ENCODE data around the gene DLL1. TPM values are rescaled to one million over a fixed set of nuclear protein-coding genes. Genes with fewer than 3 reads are reported as not detected.

DLL1 gene
- total RNA-seq, 3 donors from 2014 or later = 11.0 to 24.0 (median 16.5) TPM

GRCh38 chr6:170289180-170289931 is 1.5 kb downstream of the DLL1 start:
- peak; percentile 5 for ATAC-seq
- intact Hi-C loops (cut with DNase I, micrococcal nuclease) = no loop called here
- Histone ChIP-seq H3K36me3 (ENCODE audit: low read depth) (no peaks in the 10 kb centered on the region), H3K4me1 (ENCODE audit: low read depth) (peaks cover 50% of the 10 kb centered on the region), H3K9me3 (no peaks in the 10 kb centered on the region), H3K4me3 (peak overlapping the region; percentile 40)
- TF ChIP-seq CTCF (IDR thresholded peaks at IDR 0.05) = no peak
- DNase-seq = peak in 2 of 3 donors; percentile 21 to 57

- Histone ChIP-seq H3K9me3 (no peaks in the 10 kb centered on the region), H3K4me1 (ENCODE audit: low read depth) (peaks cover 50% of the 10 kb centered on the region), H3K4me3 (peak overlapping the region; percentile 40), H3K36me3 (ENCODE audit: low read depth) (no peaks in the 10 kb centered on the region)
- ATAC-seq (no peak), DNase-seq (no peak)
- intact Hi-C loops (cut with DNase I, micrococcal nuclease) = no loop called here
- TF ChIP-seq CTCF (IDR thresholded peaks at IDR 0.05) = no peak
Measured at GRCh38 chr6:170288852-170289179, 2.1 kb downstream of the DLL1 start.

GRCh38 chr6:170288091-170288631 is 2.7 kb downstream of the DLL1 start:
- intact Hi-C loops (cut with DNase I, micrococcal nuclease) = no loop called here
- ATAC-seq (no peak), DNase-seq (peak in 1 of 3 donors; percentile 34)
- Histone ChIP-seq H3K4me3 (no peak overlapping the region), H3K9me3 (no peaks in the 10 kb centered on the region), H3K36me3 (ENCODE audit: low read depth) (no peaks in the 10 kb centered on the region), H3K4me1 (ENCODE audit: low read depth) (peaks cover 48% of the 10 kb centered on the region)
- no peak for TF ChIP-seq CTCF (IDR thresholded peaks at IDR 0.05)

- Histone ChIP-seq H3K9me3 (no peaks in the 10 kb centered on the region), H3K4me1 (ENCODE audit: low read depth) (peaks cover 42% of the 10 kb centered on the region), H3K4me3 (no peak overlapping the region), H3K36me3 (ENCODE audit: low read depth) (no peaks in the 10 kb centered on the region)
- TF ChIP-seq CTCF (IDR thresholded peaks at IDR 0.05) = no peak
- ATAC-seq (no peak), DNase-seq (no peak)
- intact Hi-C loops (cut with DNase I, micrococcal nuclease) = no loop called here
Measured at GRCh38 chr6:170287371-170287876, 3.5 kb downstream of the DLL1 start.

GRCh38 chr6:170286934-170287265 is 4.0 kb downstream of the DLL1 start:
- H3K4me3 ChIP-seq = no peak overlapping the region

More at GRCh38 chr6:170286934-170287265, 4.0 kb downstream of the DLL1 start:
- ATAC-seq (no peak), DNase-seq (no peak)
- intact Hi-C loops (cut with DNase I, micrococcal nuclease) = no loop called here
- no peak for TF ChIP-seq CTCF (IDR thresholded peaks at IDR 0.05)
- H3K36me3 ChIP-seq (ENCODE audit: low read depth) = no peaks in the 10 kb centered on the region
- no peaks in the 10 kb centered on the region for H3K9me3 ChIP-seq
- H3K4me1 ChIP-seq (ENCODE audit: low read depth) = peaks cover 37% of the 10 kb centered on the region

All from mucosa of descending colon (tissue), 3 donors.